ENCODE measurements around the gene GAS2L3.

Gene GAS2L3

GRCh38 chr12:100668945-100669536, 95.6 kb downstream of the GAS2L3 start:
- DNase-seq: peak; percentile 36

DNA sequence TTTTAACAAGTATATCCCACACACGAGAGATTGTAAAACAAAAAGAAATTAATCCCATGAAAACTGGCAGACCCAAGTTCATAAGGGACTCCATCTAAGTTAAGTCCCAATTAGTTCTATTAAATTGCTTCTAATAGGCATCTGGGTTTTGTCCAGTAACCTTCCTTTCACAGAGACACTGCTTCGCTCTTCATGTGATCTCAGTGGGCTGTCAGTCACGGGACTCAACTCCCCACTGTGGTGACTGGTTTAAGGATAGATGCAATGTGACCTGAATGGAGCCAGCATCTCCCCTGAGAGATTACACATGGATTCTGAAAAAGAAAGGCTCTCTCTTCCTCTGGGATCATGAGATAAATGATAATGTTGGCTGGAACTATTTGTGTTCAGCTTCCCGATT, 96.4 kb downstream of the GAS2L3 start:
- no peak for DNase-seq

- DNase-seq: no peak
Measured at GRCh38 chr12:100671396-100672074, 98.1 kb downstream of the GAS2L3 start.

- DNase-seq: no peak
Measured at GRCh38 chr12:100672075-100672592, 98.7 kb downstream of the GAS2L3 start.

- DNase-seq: no peak
Measured at GRCh38 chr12:100674036-100674888, 100.8 kb downstream of the GAS2L3 start.
